C4-2B (cell line): ENCODE results near the gene CORT.

Experiments used
- H3K27ac ChIP-seq: fragments of 450-650 bp; 2 replicates; pipeline ENCODE4 v1.5.1; 2017
- ZFX ChIP-seq: fragments of 450-650 bp; IDR thresholded peaks from 2 replicates; pipeline ENCODE4 v1.6.1; 2017
- TF ChIP-seq, protein P1 (sequence below): fragments of 450-650 bp; conservative IDR thresholded peaks from 2 replicates; pipeline ENCODE4 v1.5.1; 2017; ENCODE audit warnings: mild to moderate bottlenecking

Gene CORT

DNA sequence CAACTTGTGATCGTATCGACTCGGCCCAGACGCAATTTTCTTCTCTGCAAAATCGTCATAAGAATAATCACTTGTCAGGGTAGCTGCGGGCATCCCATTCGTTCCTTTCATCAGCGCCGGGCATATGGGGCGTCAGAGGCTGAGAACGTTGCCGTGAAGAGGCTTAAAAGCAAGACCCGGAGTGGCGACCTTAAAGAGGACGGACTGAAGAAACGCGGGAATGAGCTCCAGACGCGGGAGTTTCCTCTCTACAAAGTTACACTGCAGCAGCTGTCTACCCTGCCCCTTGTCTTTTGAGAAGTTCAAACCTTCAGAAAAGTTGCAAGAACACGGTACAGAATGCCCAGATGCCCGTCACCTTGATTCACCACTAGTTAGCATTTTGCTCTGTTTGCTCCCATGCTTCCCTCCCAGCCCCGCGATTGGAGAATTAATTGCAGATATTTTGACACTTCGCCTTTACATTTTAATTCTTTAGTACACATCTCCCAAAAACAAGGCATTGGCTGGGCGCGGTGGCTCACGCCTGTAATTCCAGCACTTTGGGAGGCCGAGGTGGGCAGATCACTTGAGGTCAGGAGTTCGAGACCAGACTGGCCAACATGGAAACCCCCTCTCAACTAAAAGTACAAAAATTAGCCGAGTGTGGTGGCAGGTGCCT lies 18.6 kb upstream of the CORT start:
- H3K27ac ChIP-seq, result peak overlapping the region; percentile 84
- TF ChIP-seq, protein P1, sequence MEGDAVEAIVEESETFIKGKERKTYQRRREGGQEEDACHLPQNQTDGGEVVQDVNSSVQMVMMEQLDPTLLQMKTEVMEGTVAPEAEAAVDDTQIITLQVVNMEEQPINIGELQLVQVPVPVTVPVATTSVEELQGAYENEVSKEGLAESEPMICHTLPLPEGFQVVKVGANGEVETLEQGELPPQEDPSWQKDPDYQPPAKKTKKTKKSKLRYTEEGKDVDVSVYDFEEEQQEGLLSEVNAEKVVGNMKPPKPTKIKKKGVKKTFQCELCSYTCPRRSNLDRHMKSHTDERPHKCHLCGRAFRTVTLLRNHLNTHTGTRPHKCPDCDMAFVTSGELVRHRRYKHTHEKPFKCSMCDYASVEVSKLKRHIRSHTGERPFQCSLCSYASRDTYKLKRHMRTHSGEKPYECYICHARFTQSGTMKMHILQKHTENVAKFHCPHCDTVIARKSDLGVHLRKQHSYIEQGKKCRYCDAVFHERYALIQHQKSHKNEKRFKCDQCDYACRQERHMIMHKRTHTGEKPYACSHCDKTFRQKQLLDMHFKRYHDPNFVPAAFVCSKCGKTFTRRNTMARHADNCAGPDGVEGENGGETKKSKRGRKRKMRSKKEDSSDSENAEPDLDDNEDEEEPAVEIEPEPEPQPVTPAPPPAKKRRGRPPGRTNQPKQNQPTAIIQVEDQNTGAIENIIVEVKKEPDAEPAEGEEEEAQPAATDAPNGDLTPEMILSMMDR, result no peak
- no peak for TF ChIP-seq ZFX

DNA sequence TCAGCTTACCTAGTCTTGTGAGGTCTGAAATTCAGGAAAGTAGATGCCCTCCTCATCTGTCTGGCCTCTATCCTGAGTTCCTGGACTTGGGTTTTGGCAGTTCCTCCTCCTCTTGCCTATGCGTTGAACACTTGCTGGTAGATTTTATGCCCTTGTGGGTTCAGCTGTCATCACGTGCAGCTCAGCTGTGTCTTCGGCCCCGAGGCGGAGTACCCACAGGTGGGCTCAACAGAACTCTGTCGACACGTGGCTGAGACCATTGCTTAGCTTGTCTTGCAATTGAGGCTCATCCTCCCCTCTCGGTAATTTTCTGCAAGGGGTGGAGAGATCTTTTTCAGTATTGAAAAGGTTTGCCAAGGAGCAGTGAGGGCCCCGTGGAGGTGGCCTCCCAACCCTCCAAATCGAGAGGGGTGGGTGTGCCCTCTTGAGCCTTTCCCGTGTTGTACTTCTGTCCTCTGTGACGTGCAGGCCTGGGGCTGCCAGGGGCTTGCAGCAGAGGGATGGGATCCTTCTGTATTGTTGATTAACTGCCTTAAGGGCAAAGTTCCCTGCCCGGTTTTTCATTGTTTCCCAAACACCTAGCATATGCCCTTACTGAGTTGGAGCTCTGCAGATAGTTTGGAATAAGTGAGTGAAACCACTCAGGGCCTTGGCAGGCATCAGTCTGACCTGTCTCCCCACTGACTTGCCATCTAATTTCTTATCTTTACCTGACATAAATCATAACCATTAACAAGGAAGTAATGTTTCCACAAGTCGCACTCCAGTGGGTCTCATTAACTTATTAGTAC lies 16.7 kb upstream of the CORT start:
- TF ChIP-seq, protein P1, result no peak
- TF ChIP-seq ZFX, result no peak
- H3K27ac ChIP-seq, result no peak overlapping the region

DNA sequence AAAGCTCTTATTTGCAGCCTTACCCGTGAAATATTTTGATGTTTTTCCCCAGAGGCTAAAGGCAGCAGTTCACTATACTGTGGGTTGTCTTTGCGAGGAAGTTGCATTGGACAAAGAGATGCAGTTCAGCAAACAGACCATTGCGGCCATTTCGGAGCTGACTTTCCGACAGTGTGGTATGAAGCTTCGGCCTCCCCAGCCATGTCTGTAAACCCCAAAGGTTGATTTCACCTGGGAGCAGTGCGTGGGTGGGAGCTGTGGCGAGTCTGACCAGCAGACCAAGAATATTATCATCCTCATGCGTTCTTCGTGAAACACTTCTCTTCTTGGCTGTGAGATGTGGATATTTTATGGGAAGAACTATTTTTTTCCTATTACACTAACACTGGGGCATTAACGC lies 16.0 kb upstream of the CORT start:
- TF ChIP-seq, protein P1, result no peak
- TF ChIP-seq ZFX, result no peak
- no peak overlapping the region for H3K27ac ChIP-seq

DNA sequence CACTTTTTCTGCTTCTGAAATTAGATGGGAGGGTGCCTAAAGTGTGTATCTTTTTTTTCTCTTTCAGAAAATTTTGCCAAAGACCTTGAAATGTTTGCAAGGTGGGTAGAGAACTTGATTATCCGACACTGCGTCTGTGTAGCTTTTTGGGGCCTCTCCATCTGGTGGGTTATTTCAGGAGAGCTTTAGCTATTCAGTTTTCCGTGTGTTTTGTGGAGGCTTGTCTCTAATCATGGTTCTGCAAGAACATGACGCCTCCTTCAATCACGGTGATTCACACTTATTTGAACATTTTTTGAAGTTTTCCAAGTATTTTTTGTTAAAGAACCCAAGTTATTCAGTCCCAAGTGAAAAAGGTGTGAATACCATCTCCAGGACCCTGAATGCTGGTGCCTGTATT lies 15.2 kb upstream of the CORT start:
- TF ChIP-seq, protein P1, result no peak
- TF ChIP-seq ZFX, result no peak
- H3K27ac ChIP-seq, result no peak overlapping the region

DNA sequence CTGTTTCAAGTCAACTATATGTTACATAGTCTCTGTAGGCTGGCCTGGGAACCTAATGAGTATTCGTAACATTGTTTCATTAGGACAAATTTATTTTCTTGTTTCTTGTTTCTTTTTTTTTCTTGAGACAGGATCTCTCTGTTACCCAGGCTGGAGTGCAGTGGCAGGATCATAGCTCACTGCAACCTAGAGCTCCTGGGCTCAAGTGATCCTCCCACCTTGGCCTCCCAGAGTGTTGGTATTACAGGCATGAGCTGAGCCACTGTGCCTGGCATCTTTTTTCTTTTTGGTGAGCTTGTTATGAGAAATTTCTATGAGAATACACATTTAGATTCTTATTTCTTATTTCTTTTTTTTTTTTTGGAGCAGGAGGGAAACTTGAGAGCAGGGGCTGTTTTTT lies 12.8 kb upstream of the CORT start:
- H3K27ac ChIP-seq, result no peak overlapping the region
- no peak for TF ChIP-seq ZFX
- TF ChIP-seq, protein P1, result no peak

DNA sequence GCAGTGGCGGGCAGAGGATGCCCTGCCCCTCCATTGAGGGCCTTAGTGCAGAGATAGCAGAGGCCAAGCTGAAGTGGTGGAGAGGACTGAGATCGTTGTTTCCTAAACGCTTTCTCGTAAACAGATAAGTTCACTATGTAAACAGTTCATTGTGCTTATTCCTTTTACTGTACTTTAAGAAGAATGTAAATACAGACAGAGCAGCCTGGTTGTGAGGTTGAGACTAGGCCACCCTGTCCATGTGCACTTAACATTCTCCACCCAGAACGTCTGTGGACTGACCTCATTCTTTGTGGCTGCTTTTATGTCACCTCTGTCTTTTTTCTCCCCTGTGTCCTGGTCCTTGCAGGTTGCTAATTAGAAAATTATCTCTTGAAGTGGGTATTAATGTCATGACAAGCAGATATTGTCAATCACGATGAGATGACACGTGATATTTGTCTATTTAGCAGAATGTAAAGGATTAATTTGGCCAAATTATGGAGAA lies 11.1 kb upstream of the CORT start:
- H3K27ac ChIP-seq, result peak overlapping the region; percentile 7; the same call in 1 of the 2 replicates
- TF ChIP-seq, protein P1, result no peak
- no peak for TF ChIP-seq ZFX

DNA sequence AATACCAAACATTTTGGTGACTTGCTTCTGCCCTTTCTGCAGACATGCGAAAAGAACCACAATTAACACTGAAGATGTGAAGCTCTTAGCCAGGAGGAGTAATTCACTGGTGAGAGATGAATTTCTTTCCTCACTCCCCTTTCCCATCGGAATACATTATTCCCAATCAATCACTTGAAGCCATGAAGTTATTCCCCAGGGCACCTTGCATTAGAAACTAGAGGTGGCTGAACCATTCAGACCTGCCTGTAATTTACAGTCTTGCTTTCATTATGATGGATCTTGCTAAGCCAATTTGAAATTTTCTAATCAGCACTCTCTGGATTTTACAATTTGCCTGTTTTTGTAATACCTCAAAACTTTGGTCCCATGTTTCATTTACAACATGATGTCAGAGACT lies 9.5 kb upstream of the CORT start:
- no peak overlapping the region for H3K27ac ChIP-seq
- TF ChIP-seq, protein P1, result no peak
- TF ChIP-seq ZFX, result no peak
